GM21576 (cell line): Measurements from ENCODE around the gene OGA.
"Not testable (repeated sequence)": the region's sequence is repeated elsewhere in the genome, so short reads cannot be mapped to it uniquely, and the experiment has no call there.

Source experiments
- ATAC-seq: cut with Tn5 transposase; IDR thresholded peaks from one replicate; pipeline ENCODE4 v1.9.1; 2021; ENCODE audit warnings: mild to moderate bottlenecking, moderate library complexity; ENCODE audit not compliant: unreplicated experiment

The OGA gene

DNA sequence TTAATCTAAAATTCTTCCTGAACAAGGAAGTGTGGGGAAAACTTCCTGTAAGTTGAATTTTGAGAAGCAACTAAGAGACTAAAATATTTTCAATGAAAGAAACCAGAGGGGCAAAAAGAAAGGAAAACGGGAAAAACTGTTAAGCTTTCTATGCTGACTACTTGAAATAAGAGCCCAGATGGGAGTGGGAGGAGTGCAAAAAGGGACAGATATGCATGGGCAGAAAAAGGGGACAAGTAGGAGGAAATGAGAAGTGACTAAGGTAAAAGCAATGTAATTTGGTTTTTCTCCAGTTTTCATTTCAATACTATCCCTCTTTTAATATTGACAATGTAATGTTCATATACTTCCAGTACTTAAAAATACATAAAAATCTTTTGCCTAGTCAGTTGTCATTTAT lies 11.1 kb downstream of the OGA start:
- ATAC-seq = no peak

DNA sequence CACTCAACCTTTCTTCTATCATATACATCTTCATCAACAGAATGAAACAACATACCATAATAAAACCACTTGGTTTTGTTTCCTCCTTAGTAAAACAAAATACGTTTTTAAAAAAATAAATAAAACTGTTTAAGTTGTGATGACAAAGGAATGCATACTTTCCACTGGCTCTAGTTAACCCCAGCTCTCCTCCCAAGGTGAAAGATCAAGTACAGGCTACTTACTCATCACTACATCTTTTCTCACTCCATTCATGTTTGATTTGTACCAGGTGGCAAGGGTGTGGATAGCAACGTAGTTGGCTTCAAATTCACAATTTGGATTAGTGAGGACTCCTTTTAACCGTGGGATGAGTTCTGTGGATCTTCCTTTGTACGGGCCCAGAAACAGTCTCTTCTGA lies 14.7 kb downstream of the OGA start:
- ATAC-seq = no peak

DNA sequence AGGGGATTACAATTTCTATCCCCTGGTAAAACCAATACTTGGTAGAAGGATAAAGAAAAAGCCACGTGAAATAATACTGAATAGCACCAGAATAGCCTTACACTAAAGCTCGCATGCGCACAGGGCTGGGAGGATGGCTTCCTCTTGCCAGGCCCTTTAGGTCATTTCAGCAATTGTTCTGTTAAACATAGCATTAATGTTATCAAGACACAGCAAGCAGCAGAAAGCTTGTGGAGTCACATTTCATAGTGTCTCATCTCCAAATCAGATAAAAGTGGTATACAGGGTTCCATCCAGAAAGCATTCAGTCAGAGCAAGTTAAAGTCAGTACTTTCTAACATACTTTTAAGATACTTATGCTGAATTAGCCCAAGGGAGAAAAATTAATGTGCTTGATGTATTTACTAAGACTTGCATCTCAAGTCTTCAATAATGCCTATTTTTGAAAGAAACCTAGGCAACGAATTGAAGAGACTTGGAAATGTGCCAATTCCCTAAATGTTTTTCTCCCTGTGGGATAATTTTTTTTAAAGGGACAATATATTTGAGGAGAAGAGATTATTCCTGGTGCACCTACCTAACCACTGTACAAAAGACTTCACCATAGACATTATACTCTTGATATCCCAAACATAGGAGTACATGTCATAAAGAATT lies 20.7 kb downstream of the OGA start:
- no peak for ATAC-seq

DNA sequence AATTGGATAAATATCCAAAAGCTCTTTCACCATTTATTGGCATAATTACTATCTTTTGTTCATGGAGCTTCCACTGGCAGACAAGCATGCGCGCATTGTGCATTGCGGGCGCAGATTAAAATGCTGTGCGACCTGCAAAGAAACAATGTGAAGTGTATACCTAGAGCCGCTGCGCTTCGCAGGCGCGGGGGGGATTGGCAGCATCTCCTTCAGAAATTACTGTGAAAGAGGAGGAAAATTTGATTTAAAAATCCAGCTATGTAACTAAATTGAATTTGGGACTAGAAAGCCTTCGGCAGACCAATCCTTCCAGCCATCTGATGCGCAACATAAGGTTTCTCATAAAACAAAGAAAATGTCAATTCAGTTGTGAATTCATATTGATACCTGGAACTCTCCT lies 24.7 kb downstream of the OGA start:
- no peak for ATAC-seq

DNA sequence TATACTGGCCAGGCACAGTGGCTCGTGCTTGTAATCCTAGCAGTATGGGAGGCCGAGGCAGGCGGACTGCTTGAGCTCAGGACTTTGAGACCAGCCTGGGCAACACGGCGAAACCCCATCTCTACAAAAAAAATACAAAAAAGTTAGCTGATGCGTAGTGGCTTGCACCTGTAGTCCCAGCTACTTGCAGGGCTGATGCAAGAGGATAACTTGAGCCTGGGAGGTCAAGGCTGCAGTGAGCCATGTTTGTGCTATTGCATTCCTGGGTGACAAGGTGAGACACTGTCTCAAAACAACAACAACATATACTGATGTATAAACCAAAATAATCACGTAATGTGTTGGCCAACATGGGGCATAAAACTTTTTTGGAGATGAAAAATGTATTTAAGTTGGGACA lies 28.6 kb downstream of the OGA start:
- no peak for ATAC-seq

DNA sequence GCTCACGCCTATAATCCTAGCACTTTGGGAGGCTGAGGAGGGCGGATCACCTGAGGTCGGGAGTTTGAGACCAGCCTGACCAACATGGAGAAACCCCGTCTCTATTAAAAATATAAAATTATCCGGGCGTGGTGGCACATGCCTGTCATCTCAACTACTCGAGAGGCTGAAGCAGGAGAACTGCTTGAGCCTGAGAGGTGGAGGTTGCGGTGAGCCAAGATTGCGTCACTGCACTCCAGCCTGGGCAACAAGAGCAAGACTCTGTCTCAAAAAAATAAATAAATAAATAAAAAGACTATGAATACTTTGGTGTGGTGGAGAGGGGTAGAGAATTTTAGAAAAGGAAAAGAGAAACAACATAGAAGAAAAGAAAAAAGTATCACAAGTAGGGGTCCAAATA lies 29.0 kb downstream of the OGA start:
- not testable (repeated sequence) for ATAC-seq

DNA sequence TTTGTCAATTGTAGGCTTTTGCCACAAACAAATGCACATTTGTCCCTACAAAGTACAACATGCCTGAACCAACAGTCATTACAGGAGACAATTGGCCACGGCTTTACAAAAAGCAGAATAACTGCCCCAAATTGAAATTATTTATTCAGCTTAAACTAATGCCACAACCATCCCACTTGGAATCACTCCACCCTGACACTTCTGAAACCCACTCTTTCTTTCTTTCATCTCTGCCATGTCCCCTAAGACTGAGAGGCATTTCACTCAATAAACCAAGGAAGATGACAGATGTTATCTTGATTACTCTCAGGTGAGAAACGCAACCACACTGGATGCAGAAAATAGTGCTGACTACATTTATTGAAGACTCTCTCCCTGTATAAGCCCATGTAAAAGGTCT lies 32.4 kb downstream of the OGA start:
- ATAC-seq = no peak

DNA sequence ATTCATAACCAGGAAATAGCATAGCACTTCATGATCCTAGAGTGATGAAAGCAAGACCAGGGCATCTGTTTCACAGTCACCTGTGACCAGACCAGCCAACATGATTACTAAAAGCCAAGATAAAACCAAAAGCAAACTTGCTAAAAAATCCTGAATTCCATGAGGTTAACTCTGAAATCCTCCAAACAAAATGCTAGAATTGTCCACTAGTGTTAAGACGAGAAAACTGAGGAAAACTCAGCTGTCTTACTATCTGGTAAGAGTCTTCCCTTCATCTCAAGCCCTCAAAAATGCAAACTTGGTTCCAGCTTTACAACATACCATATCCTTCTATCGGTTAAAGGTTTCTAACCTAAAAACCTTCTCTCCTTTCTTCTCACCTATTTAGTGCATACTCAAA lies 33.7 kb downstream of the OGA start:
- no peak for ATAC-seq

DNA sequence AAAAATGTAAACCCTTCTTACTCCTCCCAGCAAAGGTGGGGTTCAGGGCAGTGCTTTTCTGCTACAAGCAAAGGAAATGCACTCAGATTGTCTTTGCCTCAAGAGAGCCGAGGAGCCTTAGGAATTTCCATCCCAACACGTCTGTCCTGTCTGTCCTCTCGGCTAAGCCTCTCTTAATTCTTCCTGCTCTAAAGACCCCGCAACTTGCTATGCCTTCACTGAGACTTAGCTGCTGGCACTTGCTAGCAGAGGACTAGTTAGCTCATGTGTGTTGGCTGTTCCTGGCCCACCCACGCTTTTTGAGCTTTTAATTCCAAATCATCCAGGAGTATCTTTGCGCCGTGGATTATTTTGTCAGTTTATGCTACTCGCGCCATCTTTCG lies 34.5 kb downstream of the OGA start:
- ATAC-seq = no peak

DNA sequence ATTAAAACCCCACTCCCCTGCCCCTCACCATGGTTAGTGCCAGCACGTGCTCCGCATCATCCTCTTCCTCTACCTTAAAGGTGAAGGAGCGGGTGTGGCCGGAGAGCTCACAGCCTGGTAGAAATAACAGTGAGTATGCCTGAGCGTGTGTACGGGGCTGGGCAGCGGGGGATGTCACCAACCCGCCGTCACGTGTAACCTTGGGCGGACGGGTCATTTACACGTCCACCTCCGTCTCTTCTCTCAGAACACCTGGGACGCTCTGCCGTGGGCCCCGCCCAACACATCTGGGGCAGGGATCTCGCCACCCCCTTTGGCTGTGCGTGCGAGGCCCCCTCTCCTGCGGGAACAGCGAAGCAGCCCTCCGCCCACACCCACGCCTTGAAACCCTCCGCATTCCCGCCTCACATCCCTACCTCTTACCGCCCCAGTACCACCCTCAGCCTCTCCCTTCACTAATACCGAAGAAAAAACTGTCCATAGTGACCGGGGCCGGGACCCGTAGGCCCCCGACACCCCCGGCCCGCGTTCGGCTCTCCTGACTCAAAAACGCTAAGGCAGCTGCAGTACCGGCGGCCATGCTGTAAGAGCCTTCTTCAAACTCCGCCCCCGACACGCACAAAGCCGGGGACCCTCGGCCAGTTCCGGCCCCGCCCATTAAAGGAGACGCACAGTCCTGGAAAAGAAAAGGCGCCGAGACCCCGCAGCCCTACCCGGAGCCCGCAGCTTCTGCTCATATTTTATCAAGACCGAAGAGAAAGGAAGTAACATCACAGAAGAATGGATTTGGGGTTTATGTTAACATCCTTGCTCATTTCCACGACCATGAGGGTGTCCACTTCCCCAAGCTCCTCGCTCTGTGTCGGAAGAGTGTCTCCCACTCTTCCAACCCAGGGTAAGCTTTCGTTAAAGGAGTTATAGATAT lies 35.2 kb downstream of the OGA start, which contains the start of gene NPM3:
TSS of gene NPM3 (minus strand) at position 636 of the 925 bp plus-strand sequence. CDS start at position 580, 56 bp downstream.
- ATAC-seq = peak; percentile 61

DNA sequence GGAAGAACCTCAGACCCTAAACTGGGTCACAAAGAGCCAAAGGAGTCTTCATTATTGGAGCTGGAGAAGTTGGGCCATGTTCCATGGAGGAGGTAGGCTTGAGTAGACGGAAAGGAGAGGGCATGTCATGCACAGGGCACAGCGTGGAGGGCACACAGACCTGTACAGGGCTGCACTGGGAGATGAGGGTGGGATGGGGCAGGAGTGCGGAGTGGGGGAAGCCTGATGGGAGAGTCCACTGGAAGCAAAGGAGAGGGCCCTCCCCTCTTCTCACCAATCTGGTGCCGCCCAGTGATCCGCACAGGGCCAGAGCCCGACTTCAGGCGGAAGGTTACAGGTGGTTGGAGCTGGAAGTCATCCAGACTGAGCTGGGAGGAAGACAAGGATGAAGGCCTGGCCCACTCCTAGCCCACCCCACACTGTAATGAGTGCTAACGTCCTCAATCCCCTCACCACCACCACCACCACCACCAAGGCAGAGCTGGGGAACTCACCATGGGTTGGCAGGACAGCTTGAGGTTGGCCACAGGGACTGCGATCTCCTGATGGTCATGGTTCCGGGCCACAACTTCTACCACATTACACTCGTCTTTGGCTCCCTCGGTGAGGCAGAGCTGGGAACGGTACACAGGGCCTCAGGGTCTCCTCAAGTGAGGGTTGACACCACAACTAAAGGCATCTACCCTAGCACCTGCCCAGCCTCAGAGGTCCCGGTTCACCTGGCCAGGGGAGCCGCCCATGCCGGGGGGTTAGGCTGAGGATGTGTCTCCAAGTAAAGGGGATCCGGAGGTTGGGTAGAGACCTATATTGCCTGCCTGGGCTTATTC lies 36.0 kb downstream of the OGA start:
- ATAC-seq = no peak

DNA sequence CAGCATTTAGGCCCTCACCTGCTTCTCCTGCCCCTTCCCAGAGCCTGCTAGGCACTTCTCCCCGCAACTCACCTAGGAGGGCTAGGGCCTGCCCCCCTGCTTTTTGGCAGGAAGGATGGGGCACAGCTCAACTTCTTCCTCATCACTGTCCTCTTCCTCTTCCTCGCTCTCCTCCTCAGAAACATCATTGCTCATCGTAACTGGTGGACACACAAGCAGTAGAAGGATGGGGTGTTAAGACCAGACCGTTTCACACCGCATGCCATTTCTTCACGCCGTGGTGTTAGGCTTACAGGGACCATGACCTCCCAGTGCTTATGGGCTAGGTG lies 36.6 kb downstream of the OGA start:
- no peak for ATAC-seq

DNA sequence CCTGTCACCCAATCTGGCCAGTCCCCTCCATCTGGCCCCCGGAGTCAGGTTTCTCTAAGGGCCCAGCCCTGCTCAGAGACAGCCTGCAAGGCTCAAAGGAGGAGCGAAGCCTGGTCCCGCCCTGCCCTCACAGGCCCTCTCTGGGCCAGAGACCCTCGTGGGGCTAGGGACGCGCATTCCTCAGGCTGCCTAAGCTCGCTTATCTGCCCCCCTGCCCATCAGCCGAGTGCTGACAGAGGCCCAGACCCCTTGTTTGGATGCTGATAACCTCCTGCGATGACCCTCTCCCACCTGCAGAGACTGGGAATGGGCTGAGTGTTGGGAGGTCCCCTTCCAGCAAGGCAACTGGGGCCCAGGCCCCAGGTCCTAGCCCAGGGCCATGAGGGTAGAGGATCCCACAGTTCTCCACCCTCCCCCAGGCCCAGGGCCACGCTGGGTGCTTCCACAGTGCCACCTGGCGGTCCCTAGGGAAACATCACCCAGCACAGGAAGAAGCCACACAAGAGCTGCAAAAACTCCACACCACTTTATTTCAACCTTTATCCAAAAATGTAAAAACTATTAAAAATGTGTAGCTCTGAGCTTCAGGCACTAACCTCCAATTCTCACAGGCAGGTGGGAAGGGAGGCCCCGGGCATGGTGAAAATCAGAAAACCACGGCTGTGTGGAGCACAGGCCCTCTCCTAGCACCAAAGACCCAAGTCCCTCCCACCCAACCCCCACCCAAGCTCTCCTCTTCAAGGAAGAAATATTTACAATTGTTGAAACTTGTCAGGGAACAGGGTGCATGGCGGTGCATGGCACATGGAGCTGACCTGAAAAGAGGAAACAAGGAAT lies 37.2 kb downstream of the OGA start:
- no peak for ATAC-seq

DNA sequence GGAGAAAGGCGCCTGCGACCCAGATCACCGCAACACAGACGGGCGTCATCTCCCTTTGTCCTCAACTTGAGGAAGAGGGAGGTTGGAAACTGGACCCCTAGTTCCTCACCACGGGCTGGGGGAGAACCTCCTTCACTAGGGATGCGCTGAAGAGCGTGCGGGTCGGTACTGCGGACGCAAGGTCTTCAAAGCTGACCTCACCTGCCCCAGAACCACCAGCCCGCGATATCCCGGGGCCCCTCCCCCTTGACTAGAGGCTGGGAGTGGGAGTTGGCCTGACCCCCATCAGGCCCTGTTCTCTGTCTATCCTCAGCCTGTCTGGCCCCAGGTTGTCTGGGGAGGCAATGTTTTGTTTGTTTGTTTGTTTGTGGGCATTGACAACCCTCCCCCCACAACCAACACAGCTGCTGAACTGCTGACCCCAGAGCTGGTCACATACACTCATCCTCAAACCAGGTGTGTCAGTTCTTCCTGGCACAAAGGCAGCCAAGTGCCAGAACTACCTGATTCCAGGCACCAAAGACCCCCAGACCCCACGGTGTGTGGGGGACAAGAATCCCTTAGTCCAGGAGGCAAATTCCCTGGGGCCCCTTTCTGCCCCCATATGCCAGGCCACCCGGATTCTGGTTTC lies 37.9 kb downstream of the OGA start:
- no peak for ATAC-seq

DNA sequence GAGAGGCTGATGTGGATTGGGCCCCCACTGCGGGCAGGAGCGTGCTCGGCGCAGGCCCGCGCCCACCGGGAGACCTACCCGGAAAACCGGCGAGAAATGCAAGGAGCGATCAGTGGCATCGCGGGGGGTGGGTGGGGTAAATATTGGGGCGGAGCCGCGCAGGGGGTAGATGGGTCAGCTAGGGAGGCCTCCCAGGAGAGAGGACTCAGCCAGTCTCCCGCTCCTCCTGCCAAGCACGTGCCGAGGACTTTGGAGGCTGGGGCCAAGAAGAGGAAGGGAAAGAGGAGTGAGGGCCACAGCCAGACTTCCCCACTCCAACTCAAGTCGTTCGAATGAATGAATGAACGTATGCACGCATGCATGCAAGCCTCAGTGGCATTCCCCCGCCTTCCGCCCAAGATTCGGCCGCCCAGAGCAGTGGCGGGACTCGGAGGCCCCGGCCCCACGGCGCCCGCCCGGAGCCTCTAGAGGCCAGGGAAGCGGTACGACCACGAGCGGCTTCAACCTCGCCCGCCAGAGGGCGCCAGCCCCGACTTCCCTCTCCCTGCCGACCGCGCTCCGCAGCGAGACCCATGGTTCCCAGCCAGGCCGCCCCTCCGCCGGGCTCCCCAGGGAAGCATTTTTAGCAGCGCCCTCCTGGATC lies 38.6 kb downstream of the OGA start:
- ATAC-seq = no peak

DNA sequence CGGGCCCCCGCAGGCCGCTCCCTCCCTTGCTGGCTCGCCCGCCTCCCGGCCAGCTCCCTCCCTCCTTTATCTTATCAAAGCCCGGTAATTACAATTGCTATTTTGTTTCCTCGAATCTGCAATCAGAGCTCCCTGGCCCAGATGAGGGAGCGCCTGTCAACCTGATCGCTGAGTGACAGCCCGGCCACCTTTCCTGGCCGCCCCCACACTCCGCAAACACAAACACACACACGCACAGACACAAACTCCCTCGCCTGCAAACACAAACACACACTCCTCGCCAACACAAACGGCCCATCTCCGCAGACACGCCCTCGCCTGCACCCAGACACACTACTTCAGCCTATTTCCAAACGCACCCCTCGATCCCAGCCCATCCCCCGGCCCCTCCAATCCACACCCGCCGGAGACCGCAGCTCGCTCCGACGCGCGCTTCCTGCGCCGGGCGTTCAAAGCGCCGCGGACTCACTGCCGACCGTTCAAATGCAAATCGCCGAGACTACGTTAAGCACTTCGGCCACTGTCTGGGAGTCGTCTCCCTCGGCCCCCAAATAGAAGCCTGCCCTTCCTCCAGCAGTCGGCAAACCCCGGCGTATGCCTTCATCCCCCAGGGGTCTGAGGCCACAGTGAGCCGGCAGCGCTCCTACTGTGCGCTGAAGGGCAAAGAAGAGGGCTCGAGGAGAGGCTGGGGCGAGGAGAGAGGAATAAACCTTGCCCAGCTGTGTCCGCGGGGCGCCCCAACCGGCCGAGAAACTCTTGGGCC lies 39.3 kb downstream of the OGA start:
- no peak for ATAC-seq

DNA sequence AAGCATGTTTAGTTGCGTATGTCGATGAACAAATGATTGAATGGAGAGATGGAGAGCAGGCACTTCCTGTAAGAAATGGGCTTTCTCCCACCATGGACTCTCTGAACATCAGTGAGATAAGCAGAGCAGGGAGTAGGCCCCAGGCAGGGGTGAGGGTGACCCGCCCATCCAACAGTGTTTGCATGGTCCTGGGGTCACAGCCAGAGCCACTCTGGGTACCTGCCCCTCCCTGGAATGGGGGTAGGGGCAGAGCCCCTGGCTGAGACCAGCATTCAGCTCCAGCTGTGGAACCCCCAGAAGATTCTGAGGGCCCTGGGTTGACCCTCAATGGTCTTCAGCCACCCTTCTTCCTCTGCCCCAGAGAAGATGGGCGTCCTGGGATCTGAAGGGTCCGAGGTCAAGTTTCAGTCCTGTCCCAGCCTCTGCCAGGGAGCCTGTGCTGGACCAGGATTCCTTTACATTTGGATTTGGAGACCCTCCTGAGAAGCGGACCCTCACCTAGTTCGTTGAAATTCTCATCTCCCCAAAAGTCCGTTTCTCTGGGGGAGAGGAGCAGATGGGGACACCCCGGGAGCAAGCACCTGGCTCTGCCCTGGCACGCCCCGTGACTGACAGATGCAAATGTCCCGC lies 40.0 kb downstream of the OGA start:
- ATAC-seq = no peak

DNA sequence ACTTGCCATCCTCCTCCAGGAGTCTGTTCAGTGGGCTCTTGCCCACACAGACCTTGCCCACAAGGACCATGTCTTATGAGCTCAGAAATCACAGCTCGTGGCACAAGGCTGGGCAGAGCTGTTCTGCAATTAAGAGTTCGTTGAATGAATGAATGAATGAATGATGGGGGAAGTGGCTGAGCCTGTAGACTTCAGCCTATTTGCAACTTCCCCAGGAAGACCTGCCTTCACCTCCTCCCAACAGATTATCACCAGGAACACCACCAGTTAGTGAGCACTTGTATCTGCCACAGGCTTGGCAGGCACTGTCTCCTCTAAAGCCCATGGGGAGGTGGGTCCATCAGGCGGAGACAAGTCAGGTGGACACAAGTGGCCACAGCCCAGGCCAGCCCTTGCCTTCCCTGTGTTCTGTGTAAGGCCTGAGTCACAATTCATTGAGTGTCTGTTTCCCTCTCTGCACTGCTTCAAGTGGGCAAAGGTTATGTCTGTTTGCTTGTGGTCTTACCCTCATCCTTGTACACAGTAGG lies 40.6 kb downstream of the OGA start:
- no peak for ATAC-seq
